Limb (tissue), 2 donors: ENCODE data around the gene ARHGAP24.
"Not testable (repeated sequence)": the region's sequence is repeated elsewhere in the genome, so short reads cannot be mapped to it uniquely, and the experiment has no call there.

Source experiments
- DNase-seq, 2 donors: peaks; one replicate each; pipeline ENCODE4 v3.0.0-alpha.2; 2016; ENCODE audit errors: extremely low spot score in 2 of 2

ARHGAP24 gene

DNA sequence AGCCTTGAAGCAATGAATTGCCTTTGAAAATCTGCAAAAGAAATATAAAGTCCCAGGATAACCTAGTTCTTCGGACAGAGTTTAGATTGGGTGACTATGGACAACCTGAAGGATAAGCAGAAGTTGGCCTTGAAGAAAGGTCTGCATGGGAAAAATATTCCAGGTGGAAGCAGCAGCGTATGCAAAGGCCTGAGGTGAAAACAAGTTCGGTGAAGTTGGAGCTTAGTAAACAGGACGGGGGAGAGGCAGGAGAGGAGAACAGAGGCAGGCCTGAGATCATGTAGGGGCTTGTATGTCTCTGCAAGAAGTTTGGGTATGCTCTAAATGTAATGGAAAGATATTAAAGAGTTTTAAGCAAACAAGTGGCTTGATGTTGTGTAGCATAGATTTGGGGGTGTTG is 176.0 kb downstream of the ARHGAP24 start:
- no peak for DNase-seq

DNA sequence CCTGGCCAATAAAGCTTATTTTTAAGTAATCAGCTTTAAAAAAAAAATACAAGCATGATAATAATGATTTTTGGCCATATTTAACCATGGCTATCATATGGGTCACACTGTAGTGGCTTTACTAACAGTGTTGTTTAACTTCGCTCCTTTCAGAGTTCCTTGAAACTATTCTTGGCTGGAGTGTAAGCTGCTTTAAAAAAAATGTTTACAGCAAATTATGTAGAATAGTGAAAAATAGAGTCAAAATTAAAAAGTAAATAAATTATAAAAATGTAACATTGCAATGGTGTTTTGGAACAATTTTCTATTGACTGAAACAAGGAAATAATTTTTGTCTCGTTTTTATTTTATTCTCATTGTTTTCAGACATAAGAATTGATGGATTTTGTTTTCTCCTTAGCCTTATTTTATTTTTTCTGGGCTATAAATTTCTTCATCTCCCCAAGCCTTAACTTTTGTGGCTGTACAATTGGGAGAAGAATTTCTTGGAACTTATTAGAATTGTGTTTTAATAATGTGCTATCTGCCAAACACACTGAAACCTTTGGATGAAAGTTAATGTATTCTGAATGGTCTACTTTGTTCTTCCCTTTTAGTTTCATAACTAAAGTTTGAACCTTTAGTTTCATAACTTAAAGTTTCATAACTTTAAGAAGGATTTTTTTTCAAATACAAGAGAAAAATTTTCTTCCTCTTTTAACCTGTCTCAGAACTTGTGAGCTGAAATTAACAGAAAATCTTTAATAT is 182.0 kb downstream of the ARHGAP24 start:
- no peak for DNase-seq

- DNase-seq: no peak
Measured at GRCh38 chr4:85658766-85659439, 184.0 kb downstream of the ARHGAP24 start.

GRCh38 chr4:85659610-85660218 is 184.8 kb downstream of the ARHGAP24 start:
- no peak for DNase-seq

- not testable (repeated sequence) for DNase-seq
Measured at GRCh38 chr4:85666625-85667024, 191.7 kb downstream of the ARHGAP24 start.

DNA sequence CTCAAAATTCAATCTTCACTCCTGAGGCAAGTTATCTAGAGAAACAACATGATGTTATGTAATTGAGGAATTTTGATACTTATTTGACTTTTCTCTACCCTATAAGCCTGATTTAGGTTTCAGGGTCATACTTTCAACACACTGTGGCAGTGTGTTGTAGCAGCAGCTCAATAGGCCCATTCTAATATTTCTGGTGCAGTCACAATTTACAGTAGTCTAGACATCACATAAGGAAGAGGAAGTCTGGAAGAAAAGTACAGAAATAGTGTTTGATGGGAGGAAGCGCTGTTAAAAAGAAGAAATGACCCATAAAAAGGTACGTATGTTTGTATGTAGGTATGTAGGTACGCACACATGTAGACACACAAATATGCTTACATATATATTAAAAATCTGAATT is 194.3 kb downstream of the ARHGAP24 start:
- no peak for DNase-seq

DNA sequence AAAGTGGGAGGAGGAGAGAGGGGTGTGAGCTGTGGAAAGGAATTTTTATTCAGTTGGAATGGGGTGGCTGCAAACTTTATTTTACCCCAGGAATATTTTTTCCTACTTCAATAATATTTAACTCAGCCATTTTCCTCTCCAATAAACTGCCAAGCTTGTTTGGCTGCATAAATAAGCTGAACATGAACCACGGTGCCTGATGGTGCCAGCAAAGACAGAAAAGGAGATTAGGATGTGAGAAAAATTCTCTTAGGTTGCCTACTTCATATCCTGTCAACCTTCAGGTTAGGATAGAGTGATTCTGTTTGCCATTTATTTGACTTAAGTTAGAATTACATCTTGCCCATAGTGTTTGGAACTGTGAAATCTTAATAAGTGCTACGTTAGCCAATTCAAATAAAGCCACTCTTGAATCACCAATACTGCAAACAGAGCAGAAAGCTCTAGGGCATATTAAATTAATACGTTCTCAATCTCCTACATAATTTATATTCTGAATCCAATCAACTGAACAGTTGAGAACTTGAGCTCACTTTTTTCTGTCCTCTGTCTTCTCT is 195.1 kb downstream of the ARHGAP24 start:
- DNase-seq: no peak

DNA sequence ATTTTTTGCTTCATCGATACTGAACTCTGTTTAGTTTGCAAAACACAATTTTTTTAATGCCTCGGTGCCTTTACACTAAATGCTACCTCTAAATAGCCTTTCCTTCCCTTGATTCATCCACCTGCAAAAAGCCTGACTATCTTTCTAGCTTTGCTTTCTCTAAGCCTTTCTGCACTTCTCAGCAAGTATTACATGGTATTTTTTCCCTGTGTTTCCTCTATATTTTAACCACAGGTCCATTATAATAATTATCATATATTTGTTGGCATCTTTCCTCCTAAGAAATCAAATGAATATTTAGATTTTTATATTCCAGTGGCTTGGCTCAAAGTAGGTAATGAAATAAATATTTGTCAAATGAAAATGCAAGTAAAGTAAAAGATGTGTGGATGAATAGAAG is 196.2 kb downstream of the ARHGAP24 start:
- no peak for DNase-seq

- peak in 1 of 2 donors; percentile 53 for DNase-seq
Measured at GRCh38 chr4:85672116-85672515, 197.2 kb downstream of the ARHGAP24 start.

DNA sequence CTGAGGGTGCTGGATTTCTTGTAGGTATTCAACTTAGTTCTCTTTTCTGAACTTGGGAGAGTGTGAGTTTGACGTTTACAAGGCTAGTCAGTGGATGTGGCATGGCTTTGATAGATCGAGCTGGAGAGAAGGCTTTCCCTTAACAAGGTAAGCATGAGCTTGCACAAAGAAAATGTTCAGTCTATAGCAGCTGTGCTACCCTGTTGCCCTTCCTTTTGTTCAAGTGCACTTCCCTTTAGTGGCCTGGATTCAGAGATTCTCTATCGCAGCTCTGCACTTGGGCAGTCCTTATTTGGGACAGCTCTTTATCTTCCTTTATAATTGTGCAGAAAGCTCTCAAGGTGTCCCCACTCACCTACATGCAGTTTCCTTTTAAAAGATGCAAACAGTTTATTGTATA is 198.0 kb downstream of the ARHGAP24 start:
- DNase-seq: no peak

GRCh38 chr4:85673540-85673939 is 198.6 kb downstream of the ARHGAP24 start:
- DNase-seq: no peak

GRCh38 chr4:85675076-85676049 is 200.4 kb downstream of the ARHGAP24 start:
- DNase-seq: peak in 1 of 2 donors; percentile 54

DNA sequence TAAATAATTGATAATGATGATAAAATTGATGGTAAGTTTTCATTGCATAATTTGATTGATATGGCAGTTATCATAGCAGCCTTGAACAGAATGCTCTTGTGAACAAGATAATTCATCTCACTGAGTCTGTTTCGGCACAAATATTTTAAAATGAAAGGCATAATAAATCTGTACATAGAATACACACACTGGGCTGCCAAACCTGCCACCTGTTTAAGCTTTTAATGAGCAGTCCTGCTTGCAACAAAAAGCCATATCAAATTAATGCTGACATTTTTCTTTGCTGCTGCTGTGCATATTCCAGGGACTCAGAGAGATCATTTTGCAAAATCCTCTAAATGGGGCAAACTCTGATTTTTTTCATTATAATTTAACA is 201.1 kb downstream of the ARHGAP24 start:
- DNase-seq: no peak

DNA sequence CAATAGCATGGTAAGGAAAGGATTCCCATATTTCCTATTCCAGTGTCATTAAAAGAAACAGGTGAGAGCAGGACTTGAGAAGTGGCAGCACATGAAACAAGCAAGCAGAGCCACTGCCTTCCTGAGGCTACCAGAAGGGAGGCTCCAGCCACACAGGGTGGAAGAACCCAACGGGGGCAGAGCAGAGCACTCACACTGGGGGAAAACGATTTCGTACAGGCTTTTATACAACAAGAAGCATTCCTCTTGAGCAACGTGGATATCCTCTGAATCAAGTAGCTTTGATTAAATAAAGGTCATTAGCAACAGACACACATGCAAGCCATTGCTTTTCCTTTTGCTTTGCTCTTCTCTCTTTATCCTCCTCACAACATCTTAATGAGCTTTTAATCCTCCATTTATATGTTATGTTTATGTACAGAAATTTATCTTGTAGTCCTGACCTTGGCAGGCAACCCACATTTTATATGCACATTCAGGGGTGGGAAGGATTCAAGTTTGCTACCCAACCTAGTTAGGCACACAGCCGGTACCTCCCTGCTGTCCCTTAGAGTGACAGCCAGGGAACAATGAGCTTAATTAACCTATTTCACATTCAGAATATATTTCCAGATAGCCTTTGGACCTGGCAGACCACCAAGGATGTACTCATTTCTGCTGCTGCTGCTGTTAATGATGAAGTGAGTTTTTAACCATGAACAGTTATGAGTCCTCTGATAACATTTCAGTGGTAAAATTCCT is 202.1 kb downstream of the ARHGAP24 start:
- peak in 1 of 2 donors; percentile 36 for DNase-seq

DNA sequence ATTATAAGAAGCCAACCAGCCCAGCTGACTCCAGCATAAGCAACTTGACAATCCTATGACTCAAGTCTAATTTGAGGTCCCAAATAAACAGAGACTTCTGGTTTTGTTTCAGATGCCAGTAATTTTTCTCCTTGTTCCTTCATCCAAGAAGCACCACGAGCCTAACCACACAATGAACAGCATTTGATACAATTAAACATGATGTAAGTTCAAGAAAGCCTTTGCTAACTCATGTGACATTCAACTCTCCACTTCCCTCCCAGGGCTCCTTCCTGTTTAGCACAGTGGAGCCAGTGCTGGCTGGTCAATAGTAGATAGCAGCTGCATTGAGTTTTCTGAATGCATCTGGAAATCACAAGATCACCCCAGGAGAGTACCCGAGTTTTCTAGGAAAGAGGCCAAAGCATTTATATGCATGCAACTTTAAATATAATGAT is 206.3 kb downstream of the ARHGAP24 start:
- peak in 1 of 2 donors; percentile 70 for DNase-seq

- DNase-seq: no peak
Measured at GRCh38 chr4:85681921-85682320, 207.0 kb downstream of the ARHGAP24 start.

DNA sequence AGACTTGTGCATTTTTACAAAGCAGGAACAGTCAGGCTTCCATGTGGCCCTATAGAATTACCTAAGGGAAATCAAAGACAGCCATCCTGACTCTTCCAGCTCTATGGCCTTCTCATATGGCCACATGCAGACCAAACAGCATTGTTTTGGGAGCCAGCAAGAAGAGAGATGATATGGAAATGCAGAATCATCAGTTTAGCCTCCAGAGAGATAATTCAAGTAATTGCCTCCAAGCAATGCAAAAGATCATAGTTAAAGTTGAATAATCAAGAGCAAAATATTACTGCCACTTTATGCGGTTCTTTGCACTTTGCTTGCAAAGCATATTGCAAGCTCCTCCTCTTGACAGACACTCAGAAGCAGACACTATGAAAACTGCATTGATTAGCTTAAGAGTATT is 207.4 kb downstream of the ARHGAP24 start:
- no peak for DNase-seq

- DNase-seq: no peak
Measured at GRCh38 chr4:85684676-85685075, 209.7 kb downstream of the ARHGAP24 start.

- DNase-seq: no peak
Measured at GRCh38 chr4:85686398-85686797, 211.4 kb downstream of the ARHGAP24 start.

GRCh38 chr4:85688055-85688740 is 213.2 kb downstream of the ARHGAP24 start:
- no peak for DNase-seq
